ENCODE results near the gene DLGAP3.

DLGAP3 gene

DNA sequence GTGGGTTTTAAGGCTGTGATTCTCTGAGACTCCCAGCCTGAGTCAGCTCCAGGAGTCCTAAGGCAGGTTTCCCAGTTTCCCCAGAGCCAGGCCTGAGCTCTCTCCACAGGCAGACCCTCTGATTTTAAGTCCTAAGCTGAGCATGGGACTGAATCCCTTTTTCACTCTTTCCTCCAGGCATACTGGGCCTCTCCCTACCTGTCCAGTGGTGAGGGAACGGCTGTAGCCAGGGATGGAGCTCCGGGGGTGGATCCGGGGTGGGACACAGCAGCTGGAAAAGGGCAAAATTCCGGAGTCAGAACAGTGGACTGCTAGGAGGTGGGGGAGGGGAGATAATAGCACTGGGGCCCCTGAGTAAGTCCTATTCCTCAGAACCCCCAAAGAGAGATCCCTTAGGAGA is 30.0 kb downstream of the DLGAP3 start:
- no peak for DNase-seq (ENCODE audit: low spot score)
- in situ Hi-C loops (cut with MboI; ENCODE audit: low sequenced_read_pairs, unreplicated experiment) = no loop called here
- no peak for TF ChIP-seq CTCF (IDR thresholded peaks at IDR 0.05; ENCODE audit: borderline replicate concordance, control extremely low read depth, extremely low read depth, insufficient read depth, missing control alignments)

- in situ Hi-C loops (cut with MboI; ENCODE audit: low sequenced_read_pairs, unreplicated experiment) = no loop called here
- TF ChIP-seq CTCF (IDR thresholded peaks at IDR 0.05; ENCODE audit: borderline replicate concordance, control extremely low read depth, extremely low read depth, insufficient read depth, missing control alignments) = no peak
- DNase-seq (ENCODE audit: low spot score) = no peak
Observed at GRCh38 chr1:34898330-34898761, 31.1 kb downstream of the DLGAP3 start.

GRCh38 chr1:34896612-34897011 is 32.8 kb downstream of the DLGAP3 start:
- in situ Hi-C loops (cut with MboI; ENCODE audit: low sequenced_read_pairs, unreplicated experiment) = no loop called here
- peak; percentile 25 for TF ChIP-seq CTCF (IDR thresholded peaks at IDR 0.05; ENCODE audit: borderline replicate concordance, control extremely low read depth, extremely low read depth, insufficient read depth, missing control alignments)
- DNase-seq (ENCODE audit: low spot score) = no peak

DNA sequence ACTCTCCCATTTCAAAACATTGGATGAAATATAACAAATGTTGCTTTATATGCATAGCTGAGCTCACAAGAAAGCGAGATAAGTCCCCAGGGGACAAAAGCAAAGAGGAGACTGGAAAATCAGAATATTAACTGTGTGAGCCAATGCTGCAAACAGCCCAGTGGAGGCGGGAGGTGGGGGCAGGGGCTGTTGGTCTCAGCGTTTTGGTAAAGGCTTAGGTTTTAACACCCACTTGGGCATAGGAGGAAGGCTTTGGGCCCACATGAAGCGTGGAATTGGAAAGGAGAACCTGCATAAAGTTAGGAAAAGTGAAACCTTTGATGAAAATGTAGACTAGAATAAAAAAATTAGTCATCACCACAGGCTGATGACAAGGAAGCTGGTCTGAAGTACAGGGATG is 39.7 kb downstream of the DLGAP3 start:
- DNase-seq (ENCODE audit: low spot score) = no peak
- TF ChIP-seq CTCF (IDR thresholded peaks at IDR 0.05; ENCODE audit: borderline replicate concordance, control extremely low read depth, extremely low read depth, insufficient read depth, missing control alignments) = no peak
- in situ Hi-C loops (cut with MboI; ENCODE audit: low sequenced_read_pairs, unreplicated experiment) = no loop called here

DNA sequence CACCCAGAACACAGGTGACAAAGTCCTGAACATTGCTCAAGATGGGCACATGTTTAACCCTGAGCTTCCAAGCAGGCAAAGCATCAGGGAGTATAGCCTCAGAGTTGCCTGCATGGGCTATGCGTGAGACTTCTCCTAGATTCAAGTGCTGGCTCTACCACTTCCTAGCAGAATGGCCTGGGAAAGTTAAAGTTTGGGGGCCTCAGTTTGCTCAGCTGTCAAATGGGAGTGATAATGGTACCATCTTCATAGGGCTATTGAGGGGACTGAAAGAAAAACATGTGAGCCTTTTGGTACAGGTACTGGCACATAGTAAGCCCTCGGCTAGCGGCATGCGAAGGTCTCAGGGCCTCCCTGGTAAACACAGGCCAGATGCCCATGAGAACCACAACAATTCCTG is 41.9 kb downstream of the DLGAP3 start:
- in situ Hi-C loops (cut with MboI; ENCODE audit: low sequenced_read_pairs, unreplicated experiment) = no loop called here
- no peak for DNase-seq (ENCODE audit: low spot score)
- no peak for TF ChIP-seq CTCF (IDR thresholded peaks at IDR 0.05; ENCODE audit: borderline replicate concordance, control extremely low read depth, extremely low read depth, insufficient read depth, missing control alignments)

- in situ Hi-C loops (cut with MboI; ENCODE audit: low sequenced_read_pairs, unreplicated experiment) = no loop called here
- no peak for TF ChIP-seq CTCF (IDR thresholded peaks at IDR 0.05; ENCODE audit: borderline replicate concordance, control extremely low read depth, extremely low read depth, insufficient read depth, missing control alignments)
- DNase-seq (ENCODE audit: low spot score) = peak; percentile 65
Observed at GRCh38 chr1:34885405-34886247, 43.8 kb downstream of the DLGAP3 start.
